ENCODE results near the gene TTC5. TPM values are rescaled to one million over a fixed set of nuclear protein-coding genes. Genes with fewer than 3 reads are reported as not detected.
A peak's percentile ranks its signal among the peaks of the same experiment; 100 is the strongest.
"Not testable (repeated sequence)": the region's sequence is repeated elsewhere in the genome, so short reads cannot be mapped to it uniquely, and the experiment has no call there.

Gene TTC5, protein sequence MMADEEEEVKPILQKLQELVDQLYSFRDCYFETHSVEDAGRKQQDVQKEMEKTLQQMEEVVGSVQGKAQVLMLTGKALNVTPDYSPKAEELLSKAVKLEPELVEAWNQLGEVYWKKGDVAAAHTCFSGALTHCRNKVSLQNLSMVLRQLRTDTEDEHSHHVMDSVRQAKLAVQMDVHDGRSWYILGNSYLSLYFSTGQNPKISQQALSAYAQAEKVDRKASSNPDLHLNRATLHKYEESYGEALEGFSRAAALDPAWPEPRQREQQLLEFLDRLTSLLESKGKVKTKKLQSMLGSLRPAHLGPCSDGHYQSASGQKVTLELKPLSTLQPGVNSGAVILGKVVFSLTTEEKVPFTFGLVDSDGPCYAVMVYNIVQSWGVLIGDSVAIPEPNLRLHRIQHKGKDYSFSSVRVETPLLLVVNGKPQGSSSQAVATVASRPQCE
- total RNA-seq (2014; rRNA removed; shearing (Covaris generic)), result 23.3 and 23.9 TPM in 2 replicates
- 10.1 and 13.1 TPM in 2 replicates for polyA plus RNA-seq (2015; cell fraction: cytosol; rRNA removed)
- 16.3 and 16.7 TPM in 2 replicates for polyA plus RNA-seq (2015; cell fraction: nucleus; rRNA removed)

DNA sequence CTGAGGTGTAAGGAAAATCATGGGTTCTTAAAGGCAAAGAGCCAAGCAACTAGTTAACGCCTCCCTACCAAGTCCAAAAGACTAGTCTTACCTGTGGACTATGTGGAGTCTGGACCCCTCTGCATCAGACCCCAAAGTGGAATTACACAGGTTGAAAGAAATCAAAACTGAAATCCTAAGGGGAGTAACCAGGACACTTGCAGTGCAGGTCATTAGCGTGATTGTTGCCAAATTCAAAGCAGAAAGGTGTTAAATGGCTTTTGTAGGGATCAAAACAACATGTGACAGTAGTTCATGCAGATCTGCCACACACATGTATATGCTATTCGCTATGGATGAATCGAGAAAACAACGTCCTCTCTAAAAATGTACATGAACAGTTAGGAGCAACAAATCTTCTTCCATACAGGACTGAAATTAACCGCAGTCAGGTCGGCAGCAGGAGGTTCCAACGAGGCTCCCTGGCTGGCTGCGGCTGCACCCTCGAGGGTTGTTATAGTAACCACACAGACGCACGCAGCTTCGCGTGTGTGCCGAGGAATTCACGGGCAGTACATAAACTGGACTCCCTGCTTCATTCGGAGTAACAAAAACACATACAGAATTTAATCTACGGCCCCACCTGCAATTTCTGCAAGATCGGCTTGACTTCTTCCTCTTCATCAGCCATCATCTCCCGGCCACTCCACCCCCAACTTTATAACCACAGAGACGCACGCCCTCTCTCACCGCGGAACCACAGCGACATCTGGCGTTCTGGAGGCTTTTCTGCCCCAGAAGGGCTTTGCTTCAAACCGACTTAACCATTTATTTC lies at the start of gene TTC5:
TTC5 (minus strand) TSS at position 687 of the 814 bp plus-strand sequence; CDS start at position 673, 14 bp downstream.
- in situ Hi-C loops (cut with HindIII; ENCODE audit: low pct_unique_long_range_greater_than_20kb, low sequenced_read_pairs), result no loop called here
- peak; percentile 86 for DNase-seq (ENCODE audit: low read depth, low spot score)

DNA sequence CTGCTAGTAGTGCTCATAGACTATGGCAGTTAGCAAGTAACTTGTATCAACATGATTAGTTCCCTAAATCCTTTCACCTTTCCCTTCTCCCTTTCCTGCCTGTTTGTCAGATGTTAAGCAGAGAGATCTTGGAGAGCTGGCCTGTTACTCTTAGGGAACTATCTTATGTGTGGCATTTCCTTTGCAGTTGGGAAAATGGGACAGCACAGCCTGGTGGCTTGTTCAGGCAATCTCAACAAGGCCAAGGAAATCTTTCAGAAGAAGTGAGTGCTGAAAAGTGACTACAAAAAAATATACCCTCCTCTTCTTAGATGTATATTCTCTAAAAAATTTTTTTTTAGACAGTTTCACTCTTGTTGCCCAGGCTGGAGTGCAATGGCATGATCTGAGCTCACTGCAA lies 45.1 kb upstream of the TTC5 start:
- in situ Hi-C loops (cut with HindIII; ENCODE audit: low pct_unique_long_range_greater_than_20kb, low sequenced_read_pairs), result no loop called here
- DNase-seq (ENCODE audit: low read depth, low spot score), result peak; percentile 41

DNA sequence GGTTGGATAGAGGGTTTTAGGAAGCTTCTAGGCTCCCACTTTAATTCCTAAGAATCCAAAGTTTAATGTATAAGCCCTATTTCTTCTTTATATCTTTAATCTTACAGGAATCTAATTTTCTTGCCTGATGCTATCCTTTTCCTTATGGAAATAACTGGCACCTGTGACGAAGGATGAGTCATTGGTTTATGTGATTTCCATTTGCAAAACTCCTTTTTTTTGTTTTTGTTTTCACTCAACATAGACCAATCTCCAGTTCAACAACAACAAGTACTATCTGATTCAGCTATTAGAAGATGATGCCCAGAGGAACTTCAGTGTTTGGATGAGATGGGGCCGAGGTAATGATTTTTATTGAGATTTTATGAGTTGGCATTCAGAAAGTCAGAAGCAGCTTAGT lies 44.5 kb upstream of the TTC5 start:
- in situ Hi-C loops (cut with HindIII; ENCODE audit: low pct_unique_long_range_greater_than_20kb, low sequenced_read_pairs), result no loop called here
- DNase-seq (ENCODE audit: low read depth, low spot score), result no peak

DNA sequence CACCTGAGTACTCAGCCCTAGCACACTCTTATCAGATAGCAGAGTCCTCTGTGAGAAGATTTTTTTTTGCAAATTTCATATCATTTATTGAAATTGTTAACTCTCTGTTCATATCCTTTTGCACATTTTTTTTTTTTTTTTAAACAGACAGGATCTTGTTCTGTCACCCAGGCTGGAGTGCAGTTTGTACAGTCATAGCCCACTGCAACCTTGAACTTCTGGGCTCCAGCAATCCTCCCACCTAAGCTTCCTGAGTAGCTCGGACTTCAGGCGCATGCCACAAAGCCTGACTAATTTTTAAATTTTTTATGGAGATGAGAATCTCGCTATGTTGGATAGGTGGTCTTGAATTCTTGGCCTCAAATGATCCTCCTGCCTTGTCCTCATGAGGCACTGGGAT lies 42.0 kb upstream of the TTC5 start:
- in situ Hi-C loops (cut with HindIII; ENCODE audit: low pct_unique_long_range_greater_than_20kb, low sequenced_read_pairs), result no loop called here
- no peak for DNase-seq (ENCODE audit: low read depth, low spot score)

DNA sequence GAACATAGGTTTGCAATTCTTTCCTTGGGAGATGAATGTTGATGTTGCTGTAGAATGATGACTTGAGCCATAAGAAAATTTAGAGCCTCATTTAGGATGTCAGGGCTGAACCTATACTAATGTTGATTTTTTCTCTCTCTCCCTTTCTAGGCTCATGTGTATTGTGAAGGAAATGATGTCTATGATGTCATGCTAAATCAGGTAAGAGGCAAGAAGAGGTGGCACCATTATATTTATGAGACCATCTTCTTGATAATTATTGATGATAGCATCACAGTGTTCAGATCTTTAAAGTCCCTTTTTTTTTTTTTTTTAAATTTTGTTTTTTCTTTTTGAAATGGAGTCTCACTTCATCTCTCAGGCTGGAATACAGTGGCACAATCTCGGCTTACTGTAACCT lies 41.0 kb upstream of the TTC5 start:
- in situ Hi-C loops (cut with HindIII; ENCODE audit: low pct_unique_long_range_greater_than_20kb, low sequenced_read_pairs), result no loop called here
- DNase-seq (ENCODE audit: low read depth, low spot score), result no peak

DNA sequence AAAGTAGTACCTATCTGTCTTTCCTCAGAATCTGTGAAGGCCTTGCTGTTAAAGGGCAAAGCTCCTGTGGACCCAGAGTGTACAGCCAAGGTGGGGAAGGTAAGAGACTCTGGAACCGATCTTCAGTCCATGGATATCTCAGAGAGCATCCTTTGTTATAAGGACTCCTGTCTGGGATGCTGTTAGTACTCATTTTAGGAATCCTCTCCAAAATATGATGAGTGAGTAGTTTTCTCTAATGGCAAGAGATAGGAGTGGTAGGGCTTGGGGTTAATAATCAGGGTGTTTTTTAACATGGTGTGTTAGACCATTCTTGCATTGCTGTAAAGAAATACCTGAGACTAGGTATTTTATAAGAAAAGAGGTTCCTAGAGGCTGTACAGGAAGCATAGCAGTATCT lies 39.6 kb upstream of the TTC5 start:
- DNase-seq (ENCODE audit: low read depth, low spot score), result no peak
- in situ Hi-C loops (cut with HindIII; ENCODE audit: low pct_unique_long_range_greater_than_20kb, low sequenced_read_pairs), result no loop called here

DNA sequence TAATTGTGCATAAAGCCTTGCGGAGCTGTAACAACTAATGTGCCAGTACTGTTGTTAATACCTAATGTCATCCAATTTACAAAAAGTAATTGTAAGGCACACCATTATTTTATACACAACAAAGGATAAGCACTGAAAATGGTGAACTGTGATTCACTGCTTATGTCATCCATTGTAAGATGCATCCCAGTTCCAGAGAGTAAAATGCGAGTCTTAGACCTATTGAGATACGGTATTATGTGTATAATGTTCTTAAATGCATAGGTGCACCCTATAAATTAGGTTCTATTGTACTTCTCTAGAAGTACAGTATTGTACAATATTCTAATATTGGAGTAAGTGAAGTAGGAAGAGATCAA lies 38.1 kb upstream of the TTC5 start:
- in situ Hi-C loops (cut with HindIII; ENCODE audit: low pct_unique_long_range_greater_than_20kb, low sequenced_read_pairs), result no loop called here

DNA sequence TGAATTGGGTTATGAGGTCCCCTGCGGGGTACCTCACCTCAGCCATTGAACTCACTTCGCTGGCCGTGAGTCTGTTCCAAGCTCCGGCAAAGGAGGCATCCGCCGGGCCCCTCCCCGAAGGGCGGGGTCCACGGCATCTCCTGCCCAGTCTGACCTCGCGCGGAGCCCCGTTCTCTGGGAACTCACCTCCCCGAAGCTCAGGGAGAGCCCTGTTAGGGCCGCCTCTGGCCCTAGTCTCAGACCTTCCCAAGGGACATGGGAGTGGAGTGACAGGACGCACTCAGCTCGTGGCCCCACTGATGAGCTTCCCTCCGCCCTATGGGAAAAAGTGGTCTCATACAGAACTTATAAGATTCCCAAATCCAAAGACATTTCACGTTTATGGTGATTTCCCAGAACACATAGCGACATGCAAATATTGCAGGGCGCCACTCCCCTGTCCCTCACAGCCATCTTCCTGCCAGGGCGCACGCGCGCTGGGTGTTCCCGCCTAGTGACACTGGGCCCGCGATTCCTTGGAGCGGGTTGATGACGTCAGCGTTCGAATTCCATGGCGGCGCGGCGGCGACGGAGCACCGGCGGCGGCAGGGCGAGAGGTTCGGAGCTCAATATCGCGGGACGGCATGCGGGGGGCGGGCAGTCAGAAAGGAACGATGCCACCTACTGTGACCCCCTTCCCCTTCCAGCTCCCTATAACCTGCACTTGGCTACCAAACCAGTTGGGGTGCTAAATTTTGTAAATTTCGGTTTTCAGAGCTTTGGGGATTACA lies 37.5 kb upstream of the TTC5 start, which contains the start of gene PARP2:
PARP2 (plus strand) TSS at position 544 of the 770 bp plus-strand sequence; CDS start at position 551, 7 bp downstream.
- peak; percentile 100 for DNase-seq (ENCODE audit: low read depth, low spot score)
- in situ Hi-C loops (cut with HindIII; ENCODE audit: low pct_unique_long_range_greater_than_20kb, low sequenced_read_pairs), result no loop called here

More for the DNA sequence above, 38.1 kb upstream of the TTC5 start:
- peak; percentile 19 for DNase-seq (ENCODE audit: low read depth, low spot score)

DNA sequence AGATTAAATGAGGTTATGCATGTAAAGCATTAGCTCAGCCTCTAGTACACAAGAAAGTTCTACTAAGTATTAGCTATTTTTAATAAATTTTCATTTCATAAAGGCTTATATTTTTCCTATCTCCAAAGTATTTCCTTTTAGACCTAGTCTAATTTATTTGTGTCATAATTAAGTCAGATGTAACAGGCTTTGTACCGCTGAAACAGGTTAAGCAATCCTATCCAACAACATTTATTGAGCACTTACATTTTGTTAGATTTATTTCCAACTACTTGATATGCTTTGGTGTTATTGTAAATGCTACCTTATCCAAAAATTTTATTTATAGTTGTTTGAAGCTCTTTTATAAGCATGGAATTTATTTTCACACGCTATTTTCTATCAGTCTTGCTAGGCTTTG lies 35.9 kb upstream of the TTC5 start:
- in situ Hi-C loops (cut with HindIII; ENCODE audit: low pct_unique_long_range_greater_than_20kb, low sequenced_read_pairs), result no loop called here
- DNase-seq (ENCODE audit: low read depth, low spot score), result no peak

DNA sequence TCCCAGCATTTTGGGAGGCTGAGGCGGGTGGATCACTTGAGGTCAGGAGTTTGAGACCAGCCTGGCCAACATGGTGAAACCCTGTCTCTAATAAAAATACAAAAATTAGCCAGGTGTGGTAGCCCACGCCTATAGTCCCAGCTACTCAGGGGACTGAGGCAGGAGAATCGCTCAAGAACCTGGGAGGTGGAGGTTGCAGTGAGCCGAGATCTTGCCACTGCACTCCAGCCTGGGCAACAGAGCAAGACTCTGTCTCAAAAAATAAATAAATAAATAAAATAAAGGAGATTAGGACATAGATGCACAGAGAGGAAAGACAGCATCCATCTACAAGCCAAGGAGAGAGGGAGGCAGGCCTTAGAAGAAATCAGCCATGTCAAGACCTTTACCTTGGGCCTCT lies 35.3 kb upstream of the TTC5 start:
- DNase-seq (ENCODE audit: low read depth, low spot score); in situ Hi-C loops (cut with HindIII; ENCODE audit: low pct_unique_long_range_greater_than_20kb, low sequenced_read_pairs): not testable (repeated sequence)

DNA sequence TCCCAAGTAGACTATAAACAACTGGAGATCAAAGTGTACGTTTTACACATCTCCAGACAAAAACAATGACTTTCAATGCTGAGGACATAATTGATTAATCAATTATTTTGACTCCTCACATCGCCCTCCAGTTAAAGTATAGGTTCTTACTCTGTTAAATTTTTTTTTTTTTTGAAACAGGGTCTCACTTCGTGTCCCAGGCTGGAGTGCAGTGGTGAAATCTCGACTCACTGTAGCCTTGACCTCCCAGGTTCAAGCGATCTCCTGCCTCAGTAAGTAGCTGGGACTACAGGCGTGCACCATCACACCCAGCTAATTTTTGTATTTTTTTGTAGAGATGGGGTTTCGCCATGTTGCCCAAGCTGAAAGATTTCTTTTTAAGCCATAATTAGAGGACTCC lies 28.3 kb upstream of the TTC5 start:
- no peak for DNase-seq (ENCODE audit: low read depth, low spot score)
- in situ Hi-C loops (cut with HindIII; ENCODE audit: low pct_unique_long_range_greater_than_20kb, low sequenced_read_pairs), result no loop called here

DNA sequence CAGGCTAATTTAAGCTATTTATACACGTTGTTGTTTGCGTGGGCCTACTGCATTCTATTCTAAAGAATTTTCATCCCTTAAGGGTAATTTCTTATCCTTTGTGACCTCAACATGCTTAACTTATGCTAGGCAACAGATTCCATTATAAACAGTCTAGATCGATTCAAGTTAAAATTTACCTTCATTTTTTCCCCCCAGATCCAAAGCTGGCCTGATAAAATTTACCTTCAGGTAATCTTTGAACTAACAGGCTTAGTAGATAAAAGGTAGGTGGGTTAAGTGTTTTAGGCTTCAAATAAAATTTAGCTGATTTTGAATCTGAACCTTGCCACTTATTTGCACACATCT lies 27.7 kb upstream of the TTC5 start:
- in situ Hi-C loops (cut with HindIII; ENCODE audit: low pct_unique_long_range_greater_than_20kb, low sequenced_read_pairs), result no loop called here
- no peak for DNase-seq (ENCODE audit: low read depth, low spot score)

DNA sequence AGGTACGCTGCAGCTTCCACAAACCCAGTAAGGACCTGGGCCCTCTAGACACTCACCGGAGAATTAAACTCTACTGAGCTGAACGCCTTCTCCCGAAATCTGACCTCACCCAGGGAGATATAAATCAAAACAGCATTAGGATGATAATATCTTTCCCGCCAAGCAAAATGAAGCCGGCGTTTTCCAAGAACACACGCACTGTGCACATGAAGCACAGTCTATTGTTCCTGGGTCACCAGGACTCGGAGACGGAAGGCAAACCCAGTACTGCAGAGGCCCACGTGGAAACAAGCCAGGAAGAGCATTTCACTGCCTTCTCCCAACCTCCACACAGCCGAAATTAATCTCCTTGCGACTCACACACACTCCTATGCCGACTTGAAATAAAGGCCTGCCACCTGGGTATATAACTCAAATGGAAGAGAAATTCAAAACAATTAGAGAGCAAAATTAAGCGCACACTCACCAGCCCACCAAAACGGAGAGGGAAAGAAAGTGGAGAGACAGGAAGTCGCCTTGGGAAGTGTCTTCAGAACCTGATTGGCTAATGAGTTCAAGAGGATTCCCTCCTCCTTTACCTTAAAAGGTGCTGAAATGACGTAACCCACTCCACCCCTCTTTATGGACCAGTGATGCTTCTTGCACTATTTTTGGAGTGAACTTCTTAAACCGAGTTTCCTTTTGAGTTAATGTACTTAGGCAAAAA lies 27.2 kb upstream of the TTC5 start, which contains the start of gene CCNB1IP1:
CCNB1IP1 (minus strand) TSS at position 492 of the 706 bp plus-strand sequence. CDS start 16,756 bp downstream, outside the sequence.
- in situ Hi-C loops (cut with HindIII; ENCODE audit: low pct_unique_long_range_greater_than_20kb, low sequenced_read_pairs), result no loop called here

DNA sequence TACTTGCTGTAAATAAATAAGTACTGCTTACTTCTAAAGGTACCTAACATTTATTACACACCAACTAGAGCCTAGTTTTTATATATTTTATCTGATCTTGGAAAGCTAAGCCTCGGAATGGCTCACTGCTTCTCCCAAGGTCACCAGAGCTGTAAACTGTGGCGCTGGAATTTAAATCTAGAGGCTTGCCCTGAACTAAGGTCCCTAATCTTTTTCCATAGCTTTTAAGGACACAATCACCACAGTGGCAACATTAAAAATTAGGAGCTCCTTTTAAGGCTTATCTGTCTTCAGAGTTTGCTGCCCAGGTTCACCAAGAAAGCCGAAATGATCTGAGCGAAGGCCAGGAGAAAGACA lies 26.7 kb upstream of the TTC5 start:
- peak; percentile 9 for DNase-seq (ENCODE audit: low read depth, low spot score)

More for the DNA sequence above, 27.2 kb upstream of the TTC5 start, which contains the start of gene CCNB1IP1:
- peak; percentile 89 for DNase-seq (ENCODE audit: low read depth, low spot score)

DNA sequence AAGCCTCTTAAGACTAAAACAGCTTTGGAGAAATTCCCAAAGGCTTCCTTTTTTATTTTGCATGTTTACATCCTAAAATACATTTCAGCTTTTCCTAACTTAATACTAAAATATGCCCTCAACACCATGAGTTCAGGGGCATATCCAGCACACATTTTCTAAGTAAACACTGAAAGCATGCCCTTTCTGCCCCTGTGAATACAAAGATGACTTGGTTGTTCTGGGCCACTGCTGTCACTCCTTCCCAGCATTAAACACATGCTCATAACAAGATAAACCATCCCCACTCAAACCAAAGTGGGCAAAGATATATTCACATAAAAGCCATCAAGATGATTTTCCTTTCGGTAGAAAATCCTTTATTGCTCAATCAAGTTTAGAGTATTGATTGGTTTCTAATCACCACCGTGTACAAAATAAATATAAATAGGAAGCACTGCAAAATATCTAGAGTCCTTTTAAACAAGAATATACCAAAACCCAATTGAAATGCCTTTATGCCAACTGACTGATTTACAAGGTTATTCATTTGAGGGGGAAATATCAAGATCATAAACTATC lies 25.4 kb upstream of the TTC5 start:
- in situ Hi-C loops (cut with HindIII; ENCODE audit: low pct_unique_long_range_greater_than_20kb, low sequenced_read_pairs), result no loop called here
- DNase-seq (ENCODE audit: low read depth, low spot score), result no peak

More for the DNA sequence above, 26.7 kb upstream of the TTC5 start:
- in situ Hi-C loops (cut with HindIII; ENCODE audit: low pct_unique_long_range_greater_than_20kb, low sequenced_read_pairs), result no loop called here

DNA sequence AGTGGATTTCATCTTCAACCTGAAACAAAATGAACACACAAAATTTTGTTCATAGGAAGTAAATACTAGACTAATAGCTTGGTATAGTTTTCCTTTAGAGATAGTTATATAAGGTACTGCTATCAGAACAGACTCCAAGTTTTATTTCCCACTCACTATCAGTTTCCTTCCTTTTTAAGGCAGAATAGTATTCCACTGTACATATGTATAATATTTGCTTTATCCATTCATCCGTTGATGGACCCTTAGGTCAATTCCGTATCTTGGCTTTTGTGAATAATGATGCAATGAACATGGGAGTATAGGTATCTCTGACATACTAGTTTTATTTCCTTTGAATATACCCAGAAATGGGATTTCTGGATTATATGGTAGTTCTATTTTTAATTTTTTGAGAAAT lies 23.6 kb upstream of the TTC5 start:
- in situ Hi-C loops (cut with HindIII; ENCODE audit: low pct_unique_long_range_greater_than_20kb, low sequenced_read_pairs), result no loop called here

DNA sequence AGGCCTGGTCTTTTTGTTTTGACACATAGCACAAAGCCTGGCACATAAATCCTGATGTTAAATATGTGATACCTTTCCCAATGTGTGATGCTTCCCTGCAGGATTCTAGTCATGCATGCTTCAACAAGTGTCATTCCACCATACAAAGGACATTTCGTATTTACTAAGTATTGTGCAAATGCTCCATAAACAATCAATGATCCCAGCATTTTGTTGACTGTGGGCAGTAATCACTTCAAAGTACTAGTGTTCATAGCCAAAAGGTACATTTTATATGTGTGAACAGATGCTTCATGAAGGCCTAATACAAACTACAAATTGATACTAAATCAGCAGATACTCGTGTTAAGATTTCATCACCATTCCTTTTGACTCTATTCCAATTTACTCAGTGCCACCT lies 23.0 kb upstream of the TTC5 start:
- DNase-seq (ENCODE audit: low read depth, low spot score), result no peak
- in situ Hi-C loops (cut with HindIII; ENCODE audit: low pct_unique_long_range_greater_than_20kb, low sequenced_read_pairs), result no loop called here

More for the DNA sequence above, 23.6 kb upstream of the TTC5 start:
- DNase-seq (ENCODE audit: low read depth, low spot score), result no peak

Measured in SK-MEL-5 (cell line).